Activated T-helper 1 cell treated with anti-CD3 and anti-CD28 coated beads, Interleukin-12 subunit alpha, Interleukin-12 subunit beta, Interleukin-2, Interleukin-4 antibody, amounts not matched to agents 30 ng/mL and 10 ng/mL and 1 ng/mL, durations not matched to agents 14 hours and 24 hours and 36 hours (primary cell): ENCODE measurements around the gene ACLY. TPM values are rescaled to one million over a fixed set of nuclear protein-coding genes. Genes with fewer than 3 reads are reported as not detected.
A peak's percentile ranks its signal among the peaks of the same experiment; 100 is the strongest.
"Not testable (repeated sequence)": the region's sequence is repeated elsewhere in the genome, so short reads cannot be mapped to it uniquely, and the experiment has no call there.

Experiments
- DNase-seq: peaks from one replicate; pipeline ENCODE4 v3.0.0; 2021; ENCODE audit warnings: low spot score
- H3K27ac Mint-ChIP-seq: one replicate; pipeline ENCODE4 v1.8.0; 2021; ENCODE audit warnings: mild to moderate bottlenecking, mixed read lengths
- H3K27me3 Mint-ChIP-seq: one replicate; pipeline ENCODE4 v1.8.0; 2022; ENCODE audit warnings: mild to moderate bottlenecking, moderate library complexity, mixed read lengths; ENCODE audit not compliant: insufficient read depth
- H3K36me3 Mint-ChIP-seq: one replicate; pipeline ENCODE4 v1.8.0; 2021; ENCODE audit warnings: low read depth, mixed read lengths
- H3K4me1 Mint-ChIP-seq: one replicate; pipeline ENCODE4 v1.8.0; 2021; ENCODE audit warnings: low read depth, mixed read lengths
- H3K4me3 Mint-ChIP-seq: one replicate; pipeline ENCODE4 v1.8.0; 2021; ENCODE audit warnings: mild to moderate bottlenecking, moderate library complexity, mixed read lengths
- H3K9me3 Mint-ChIP-seq: one replicate; pipeline ENCODE4 v1.8.0; 2021; ENCODE audit warnings: mixed read lengths
- intact Hi-C: fragments of 100-400 bp; cut with micrococcal nuclease; formaldehyde crosslinking; loops from one replicate; pipeline ENCODE4 v1.15.1; 2024
- total RNA-seq: library from RNA; stranded (reverse); gene quantifications from 2 replicates; pipeline ENCODE4 v1.2.3, GENCODE V29; 2022

Gene ACLY
- total RNA-seq, 1 donor from 2014 or later, result 200 TPM

DNA sequence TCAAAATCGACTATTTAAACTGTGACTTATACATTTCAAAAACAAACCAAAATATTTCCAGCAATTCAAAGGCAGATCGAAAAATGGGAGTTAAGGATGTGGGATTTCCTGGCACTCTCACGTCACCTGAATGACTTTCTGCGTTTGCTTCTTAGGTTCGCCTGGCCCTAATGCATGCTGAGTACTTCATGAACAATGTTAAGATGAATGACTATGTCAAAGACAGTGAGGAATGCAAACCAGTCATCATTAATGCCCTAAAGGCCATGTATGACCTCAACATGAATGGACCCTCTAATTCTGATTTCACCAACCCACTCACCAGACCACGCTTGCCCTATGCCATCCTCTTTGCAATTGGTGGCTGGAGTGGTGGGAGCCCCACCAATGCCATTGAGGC lies 73.8 kb downstream of the ACLY start:
- intact Hi-C loops, result no loop called here
- Mint-ChIP-seq H3K4me3 (no peak overlapping the region), H3K27me3 (no peaks in the 10 kb centered on the region), H3K36me3 (peaks cover 5% of the 10 kb centered on the region), H3K27ac (no peak overlapping the region), H3K9me3 (no peaks in the 10 kb centered on the region), H3K4me1 (no peaks in the 10 kb centered on the region)
- no peak for DNase-seq

DNA sequence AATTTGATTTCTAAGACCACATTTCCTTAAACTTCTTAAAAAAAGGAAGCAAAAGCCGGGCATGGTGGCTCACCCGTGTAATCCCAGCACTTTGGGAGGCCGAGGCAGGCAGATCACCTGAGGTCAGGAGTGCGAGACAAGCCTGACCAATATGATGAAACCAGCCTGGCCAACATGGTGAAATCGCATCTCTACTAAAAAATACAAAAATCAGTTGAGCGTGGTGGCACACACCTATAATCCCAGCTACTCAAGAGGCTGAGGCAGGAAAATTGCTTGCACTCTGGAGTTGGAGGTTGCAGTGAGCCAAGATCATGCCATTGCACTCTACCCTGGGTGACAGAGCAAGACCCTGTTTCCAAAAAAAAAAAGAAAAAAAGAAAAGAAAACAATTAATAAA lies 78.0 kb downstream of the ACLY start:
- H3K4me3 Mint-ChIP-seq, H3K36me3 Mint-ChIP-seq, H3K27me3 Mint-ChIP-seq, H3K27ac Mint-ChIP-seq, H3K4me1 Mint-ChIP-seq, H3K9me3 Mint-ChIP-seq, DNase-seq, intact Hi-C loops: not testable (repeated sequence)

- H3K36me3 Mint-ChIP-seq, H3K27me3 Mint-ChIP-seq, H3K4me3 Mint-ChIP-seq, H3K9me3 Mint-ChIP-seq, intact Hi-C loops, DNase-seq, H3K27ac Mint-ChIP-seq: not testable (repeated sequence)
- H3K4me1 Mint-ChIP-seq, result peaks cover 11% of the 10 kb centered on the region
These were observed 79.3 kb downstream of the ACLY start for GRCh38 chr17:41839448-41839847.

DNA sequence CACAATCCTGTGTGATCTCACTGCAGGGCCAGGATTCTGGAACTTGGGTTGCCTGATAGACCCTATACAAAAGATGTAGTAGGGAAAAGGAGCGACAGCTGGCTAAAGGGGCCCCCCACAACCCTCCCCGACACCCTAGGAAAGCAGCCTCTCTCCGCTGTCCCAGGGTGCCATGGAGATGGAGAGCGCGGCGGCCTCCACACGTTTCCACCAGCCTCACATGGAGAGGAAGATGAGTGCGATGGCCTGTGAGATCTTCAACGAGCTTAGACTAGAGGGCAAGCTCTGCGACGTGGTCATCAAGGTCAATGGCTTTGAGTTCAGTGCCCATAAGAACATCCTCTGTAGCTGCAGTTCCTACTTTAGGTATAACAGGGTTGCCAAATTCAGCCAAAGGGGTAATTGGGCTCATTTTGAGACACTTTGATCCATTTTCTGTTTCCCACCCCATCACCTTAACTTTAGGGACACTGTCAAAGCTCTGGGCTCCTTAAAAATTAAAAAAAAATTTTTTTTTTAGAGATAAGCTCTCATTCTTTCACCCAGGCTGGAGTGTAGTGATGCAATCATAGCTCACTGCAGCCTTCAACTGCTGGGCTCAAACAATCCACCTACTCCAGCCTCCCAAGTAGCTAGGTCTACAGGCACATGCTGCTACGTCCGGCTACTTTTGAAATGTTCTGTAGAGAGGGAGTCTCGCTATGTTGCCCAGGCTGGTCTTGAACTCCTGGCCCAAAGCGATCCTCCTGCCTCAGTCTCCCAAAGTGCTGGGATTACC lies 80.8 kb downstream of the ACLY start, which contains the start of gene KLHL10:
Gene KLHL10 (plus strand): TSS at position 65 of the 778 bp plus-strand sequence. CDS start 108 bp downstream, at position 173.
- Mint-ChIP-seq H3K4me1 (peaks cover 11% of the 10 kb centered on the region), H3K9me3 (no peaks in the 10 kb centered on the region), H3K4me3 (peak within 1 kb of the TSS; percentile 69), H3K36me3 (peaks cover 7% of the 10 kb centered on the region), H3K27me3 (peaks cover 4% of the 10 kb centered on the region), H3K27ac (no peak within 1 kb of the TSS)
- DNase-seq, result no peak
- intact Hi-C loops, result no loop called here

DNA sequence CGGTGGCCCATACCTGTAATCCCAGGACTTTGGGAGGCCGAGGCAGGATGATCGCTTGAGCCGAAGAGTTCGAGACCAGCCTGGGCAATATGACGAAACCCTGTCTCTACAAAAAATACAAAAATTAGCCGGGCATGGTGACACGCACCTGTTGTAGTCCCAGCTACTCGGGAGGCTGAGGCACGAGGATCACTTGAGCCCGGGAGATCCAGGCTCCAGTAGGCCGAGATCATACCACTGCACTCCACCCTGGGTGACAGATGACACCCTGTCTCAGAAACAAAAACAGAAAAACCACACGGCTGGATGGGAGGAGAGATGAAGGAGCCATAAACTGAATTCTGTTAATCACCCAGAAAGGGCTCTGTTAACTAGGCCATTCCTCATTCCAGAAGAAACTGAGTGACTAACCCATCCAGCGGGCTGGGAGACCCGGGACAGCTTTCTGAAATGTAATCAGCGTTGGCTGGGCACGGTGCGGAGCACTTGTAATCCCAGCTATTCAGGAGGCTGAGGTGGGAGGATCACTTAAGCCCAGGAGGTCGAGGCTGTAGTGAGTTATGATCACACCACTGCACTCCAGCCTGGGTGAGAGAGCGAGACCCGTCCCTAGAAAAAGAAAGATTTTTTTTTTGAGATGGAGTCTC lies 82.1 kb downstream of the ACLY start:
- intact Hi-C loops, result loop anchor here (1.0 kb wide), 1 partner anchor 29 kb away; the partner anchor contains the start of gene KLHL11
- peaks cover 9% of the 10 kb centered on the region for H3K36me3 Mint-ChIP-seq
- no peaks in the 10 kb centered on the region for H3K9me3 Mint-ChIP-seq
- H3K4me3 Mint-ChIP-seq, result peak overlapping the region; percentile 69
- peaks cover 4% of the 10 kb centered on the region for H3K27me3 Mint-ChIP-seq
- no peak for DNase-seq
- H3K4me1 Mint-ChIP-seq, result peaks cover 11% of the 10 kb centered on the region
- H3K27ac Mint-ChIP-seq, result peak overlapping the region; percentile 4

DNA sequence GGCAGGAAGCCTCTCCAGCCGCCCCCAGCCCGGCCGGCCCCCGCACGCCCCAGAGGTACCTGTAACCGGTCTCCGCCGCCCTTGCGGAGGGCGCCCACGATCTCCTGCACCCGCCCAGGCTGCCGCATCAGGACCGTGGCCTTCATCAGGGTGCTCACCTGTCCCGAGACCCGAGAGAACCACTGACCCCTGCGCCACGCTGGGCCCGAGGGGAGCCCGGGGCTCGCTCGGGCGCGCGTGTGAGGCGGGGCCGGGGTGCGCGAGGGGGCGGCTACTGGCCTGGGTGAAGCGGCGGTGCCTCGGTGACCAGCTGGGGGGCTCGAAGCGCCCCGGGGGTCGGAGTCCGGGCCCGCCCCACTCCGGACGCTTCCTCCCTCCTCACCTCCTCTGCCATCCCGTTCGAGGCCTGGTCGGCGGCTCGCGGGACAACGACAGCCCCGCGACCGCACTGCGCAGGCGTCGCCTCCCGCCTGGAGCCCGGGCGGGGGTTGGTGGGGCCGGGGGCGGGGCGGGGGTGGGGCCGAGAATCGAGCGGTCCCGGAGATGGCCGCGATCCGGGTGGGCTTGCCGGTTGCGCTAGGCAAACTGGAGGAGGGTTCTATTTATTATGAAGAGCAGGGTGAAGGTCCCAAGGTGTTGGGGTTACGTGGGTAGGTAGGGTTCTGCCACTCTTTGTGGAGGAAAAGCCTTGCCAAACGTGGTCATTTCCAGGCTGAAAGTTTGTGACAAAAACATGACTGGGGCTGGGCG lies 82.8 kb downstream of the ACLY start, which contains the start of gene NT5C3B:
Gene NT5C3B (minus strand): TSS at position 433 of the 750 bp plus-strand sequence. CDS start 39 bp downstream, at position 394.
- Mint-ChIP-seq H3K4me1 (peaks cover 11% of the 10 kb centered on the region), H3K27me3 (peaks cover 4% of the 10 kb centered on the region), H3K4me3 (peak within 1 kb of the TSS; percentile 87), H3K27ac (peak within 1 kb of the TSS; percentile 65), H3K9me3 (no peaks in the 10 kb centered on the region), H3K36me3 (peaks cover 13% of the 10 kb centered on the region)
- peak; percentile 53 for DNase-seq
- intact Hi-C loops, result loop anchor here (1.0 kb wide), 1 partner anchor 29 kb away; the partner anchor contains the start of gene KLHL11

- intact Hi-C loops, result no loop called here
- Mint-ChIP-seq H3K4me3 (peak overlapping the region; percentile 87), H3K4me1 (peaks cover 11% of the 10 kb centered on the region), H3K27me3 (peaks cover 4% of the 10 kb centered on the region), H3K9me3 (no peaks in the 10 kb centered on the region), H3K36me3 (peaks cover 17% of the 10 kb centered on the region), H3K27ac (peak overlapping the region; percentile 65)
- DNase-seq, result no peak
These were observed 83.4 kb downstream of the ACLY start for GRCh38 chr17:41835214-41835799.

GRCh38 chr17:41829961-41830360 lies 88.8 kb downstream of the ACLY start:
- peaks cover 24% of the 10 kb centered on the region for H3K36me3 Mint-ChIP-seq
- intact Hi-C loops, H3K4me1 Mint-ChIP-seq, H3K9me3 Mint-ChIP-seq, H3K27me3 Mint-ChIP-seq, H3K27ac Mint-ChIP-seq, DNase-seq, H3K4me3 Mint-ChIP-seq: not testable (repeated sequence)

DNA sequence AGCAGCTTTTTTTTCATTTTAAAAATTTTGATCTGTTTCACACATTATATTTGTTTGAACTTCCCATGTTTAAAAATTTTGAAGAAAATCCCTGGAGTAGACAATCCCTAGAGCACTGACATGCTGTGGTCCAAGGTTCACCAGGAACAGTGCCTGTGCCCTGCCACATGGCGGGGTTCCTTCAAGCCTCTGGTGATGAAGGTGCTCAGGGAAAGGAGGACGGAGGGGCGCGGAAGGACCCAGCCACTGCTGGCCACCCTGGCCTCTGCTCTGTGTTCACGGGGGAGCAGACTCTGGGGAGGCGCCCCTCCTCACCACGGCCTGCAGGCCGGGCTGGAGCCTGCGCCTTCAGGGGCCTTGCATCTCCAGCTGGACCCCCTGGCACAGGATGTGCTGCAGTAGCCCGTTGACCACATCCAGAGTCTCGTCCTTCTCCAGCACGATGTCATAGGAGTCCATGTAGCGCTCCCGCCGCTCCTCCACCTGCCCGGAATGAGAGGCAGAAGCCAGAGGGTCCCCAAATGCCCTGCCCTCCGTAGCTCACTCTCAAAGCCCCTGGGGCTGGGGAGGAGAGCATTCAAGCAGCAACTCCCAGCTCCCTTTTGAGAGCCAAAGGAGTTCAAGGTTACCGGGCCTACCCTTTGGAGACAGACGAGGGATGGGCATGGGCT lies 93.4 kb downstream of the ACLY start:
- intact Hi-C loops, result no loop called here
- Mint-ChIP-seq H3K27me3 (no peaks in the 10 kb centered on the region), H3K36me3 (peaks cover 13% of the 10 kb centered on the region), H3K4me3 (no peak overlapping the region), H3K9me3 (no peaks in the 10 kb centered on the region), H3K27ac (no peak overlapping the region), H3K4me1 (no peaks in the 10 kb centered on the region)
- no peak for DNase-seq

DNA sequence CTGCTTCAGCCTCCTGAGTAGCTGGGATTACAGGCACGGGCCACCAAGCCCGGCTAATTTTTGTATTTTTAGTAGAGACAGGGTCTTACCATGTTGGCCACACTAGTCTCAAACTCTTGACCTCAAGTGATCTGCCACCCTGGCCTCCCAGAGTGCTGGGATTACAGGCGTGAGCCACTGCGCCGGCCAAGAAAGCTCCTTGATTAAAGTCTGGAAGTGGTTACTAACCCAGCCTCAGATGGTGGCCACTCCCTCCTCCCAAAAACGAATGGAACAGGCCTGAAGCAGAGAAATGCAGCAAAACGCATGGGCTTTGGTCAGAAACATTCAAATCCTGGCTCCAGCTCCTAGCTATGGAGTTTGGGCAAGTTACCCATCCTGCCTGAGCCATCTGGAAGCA lies 94.7 kb downstream of the ACLY start:
- Mint-ChIP-seq H3K4me3 (no peak overlapping the region), H3K36me3 (peaks cover 5% of the 10 kb centered on the region), H3K9me3 (no peaks in the 10 kb centered on the region), H3K27ac (no peak overlapping the region), H3K27me3 (no peaks in the 10 kb centered on the region), H3K4me1 (no peaks in the 10 kb centered on the region)
- intact Hi-C loops, result no loop called here
- no peak for DNase-seq

DNA sequence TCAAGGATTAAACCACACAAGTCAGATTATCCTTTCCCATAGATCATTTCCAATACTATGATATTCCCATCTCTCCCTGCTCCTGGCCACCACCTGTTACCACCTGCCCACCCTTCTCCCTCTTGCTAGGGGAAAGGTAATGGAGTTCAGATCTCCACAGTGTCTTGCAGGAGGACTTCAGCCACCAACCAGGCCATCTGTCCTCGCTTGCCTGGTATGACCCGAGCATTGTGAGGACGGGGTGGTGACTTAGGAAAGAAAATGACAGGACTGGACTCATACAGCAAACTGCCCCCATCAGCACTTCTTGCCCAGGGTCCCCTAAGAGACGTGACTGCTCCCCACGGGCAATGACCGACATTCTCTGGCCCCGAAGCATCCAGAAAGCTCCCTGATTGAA lies 95.2 kb downstream of the ACLY start:
- Mint-ChIP-seq H3K9me3 (no peaks in the 10 kb centered on the region), H3K4me1 (no peaks in the 10 kb centered on the region), H3K27ac (no peak overlapping the region), H3K36me3 (peaks cover 2% of the 10 kb centered on the region), H3K4me3 (no peak overlapping the region), H3K27me3 (no peaks in the 10 kb centered on the region)
- intact Hi-C loops, result no loop called here
- no peak for DNase-seq

DNA sequence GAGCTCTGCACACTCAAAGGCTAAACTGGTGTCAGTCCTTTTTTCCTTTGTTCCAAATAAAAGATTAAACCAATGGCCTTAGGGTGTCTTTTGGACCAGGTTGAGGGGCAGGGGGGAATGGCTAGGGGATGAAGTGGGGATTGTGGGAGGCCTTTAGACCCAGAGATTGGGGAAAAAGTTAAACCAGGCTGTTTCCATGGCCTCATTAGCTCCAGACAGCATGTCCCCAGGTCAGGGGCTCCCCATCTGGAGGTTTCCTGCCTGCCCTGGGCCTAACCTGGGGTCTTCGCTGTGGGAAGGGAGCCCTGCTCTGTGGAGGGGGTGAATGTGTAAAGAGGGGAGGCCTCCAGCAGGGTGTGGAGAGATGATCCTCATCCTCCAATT lies 95.6 kb downstream of the ACLY start:
- DNase-seq, result no peak
- H3K27ac Mint-ChIP-seq, result no peak overlapping the region
- peaks cover 2% of the 10 kb centered on the region for H3K36me3 Mint-ChIP-seq
- H3K9me3 Mint-ChIP-seq, result no peaks in the 10 kb centered on the region
- no peaks in the 10 kb centered on the region for H3K27me3 Mint-ChIP-seq
- intact Hi-C loops, result no loop called here
- H3K4me3 Mint-ChIP-seq, result no peak overlapping the region
- no peaks in the 10 kb centered on the region for H3K4me1 Mint-ChIP-seq
